Heart left ventricle (tissue), 16 donors: ENCODE measurements around the gene LLGL2. TPM values are rescaled to one million over a fixed set of nuclear protein-coding genes. Genes with fewer than 3 reads are reported as not detected.

Experiments used
- ATAC-seq, 4 donors: fragments of 200-7000 bp; cut with Tn5 transposase; one replicate each; pipeline ENCODE4 v1.9.1; 2020 to 2022; ENCODE audit warnings: moderate library complexity in 4 of 4, mild to moderate bottlenecking in 3 of 4, moderate number of reproducible peaks in 1 of 4
- DNase-seq, 5 donors: peaks; one replicate each; pipeline ENCODE4 v3.0.0-alpha.2; 2020
- H3K27ac ChIP-seq, 12 donors: fragments of 200-600 bp; sonication (generic) in 4 of 12; one replicate each; pipeline versions ENCODE4 v1.5.0 to v1.8.0; 2016 to 2022; ENCODE audit warnings: mild to moderate bottlenecking in 2 of 12
- H3K27me3 ChIP-seq, 9 donors: fragments of 200-600 bp; sonication (generic) in 2 of 9; one replicate each; pipeline versions ENCODE4 v1.5.1 to v1.8.0; 2016 to 2022; ENCODE audit warnings: mild to moderate bottlenecking in 3 of 9
- H3K36me3 ChIP-seq, 9 donors: fragments of 200-600 bp; sonication (generic) in 2 of 9; one replicate each; pipeline versions ENCODE4 v1.5.0 to v1.8.0; 2018 to 2022; ENCODE audit warnings: mild to moderate bottlenecking in 2 of 9
- H3K4me1 ChIP-seq, 12 donors: fragments of 200-600 bp; sonication (generic) in 4 of 12; one replicate each; pipeline versions ENCODE4 v1.5.0 to v1.8.0; 2016 to 2022; ENCODE audit warnings: mild to moderate bottlenecking in 3 of 12
- H3K4me3 ChIP-seq, 12 donors: fragments of 200-600 bp; sonication (generic) in 4 of 12; one replicate each; pipeline versions ENCODE4 v1.5.0 to v1.8.0; 2017 to 2022; ENCODE audit warnings: mild to moderate bottlenecking in 9 of 12, moderate library complexity in 4 of 12
- H3K9me3 ChIP-seq, 12 donors: fragments of 200-600 bp; sonication (generic) in 4 of 12; one replicate each; pipeline versions ENCODE4 v1.5.0 to v1.8.0; 2016 to 2022; ENCODE audit warnings: mild to moderate bottlenecking in 1 of 12
- POLR2A ChIP-seq, 2 donors: fragments of 450-650 bp; IDR thresholded peaks; one replicate each; pipeline ENCODE4 v1.6.1; 2017; ENCODE audit warnings: antibody characterized with exemption in 2 of 2, mild to moderate bottlenecking in 2 of 2, moderate library complexity in 2 of 2
- WGBS, 4 donors: extraction: QIAGEN DNeasy Blood & Tissue Kit in 2 of 4; methylation state at CpG; one replicate each; pipeline versions ENCODE4 v1.1.5 to v1.1.7; 2013 to 2018; 5-methylcytosine and 5-hydroxymethylcytosine counted together
- intact Hi-C, 10 donors: fragments of 100-400 bp; cut with DNase I; formaldehyde crosslinking; loops; one replicate each; pipeline versions ENCODE4 v1.11.1 to v1.14.2; 2022
- polyA plus RNA-seq, 2 donors: library from polyadenylated mRNA; stranded (reverse); fragments of 200-250 nt; gene quantifications; one replicate each; pipeline ENCODE4 v1.2.3, GENCODE V29; 2013
- total RNA-seq, 9 donors: library from RNA; depleted of rRNA in 2 of 9; stranded (reverse); fragments of >200 nt in 2 of 9; fragmentation: NEBNext Ultra II Directional in 3 of 9; extraction: Animal tissue kit (Norgen Biotek cat#: 25700) in 3 of 9; gene quantifications; one replicate each; pipeline versions ENCODE4 v1.1.0 to v1.2.4, GENCODE V29; 2016 to 2023
- TF ChIP-seq, protein P1 (sequence below), 12 donors: fragments of 200-600 bp; sonication (generic) in 4 of 12; IDR thresholded peaks; one replicate each; pipeline versions ENCODE4 v1.5.0 to v1.8.0; 2018 to 2022; ENCODE audit warnings: antibody characterized with exemption in 12 of 12, mild to moderate bottlenecking in 5 of 12
- donor health status: ischemic (EF 13 %, LVEDD 7.1; RV severe dilation, severe dysfunction).
- donor health status: healthy with polysubstance abuse.
- donor health status: DM: no; HTN: yes; CAD: no.
- donor health status: DM: no; HTN: no; CAD: no.
- donor health status: ischemic (EF 25% LVEDD 6.9; RV normal size, moderate dysfunction).
- donor health status: ischemic (EF 25% LVEDD 5.7; RV mildly dilated, moderate dysfunction).
- donor health status: healthy.
- donor health status: DM: yes; HTN: yes; CAD: no.
- donor health status: ischemic (EF 35%, LVEDD 5.7; RV mildly dilated, moderate dysfunction).
- donor health status: nonischemic (EF 11% LVEDD 7.7; RV severe dilation, severe dysfunction).
- donor health status: DM: yes; HTN: yes; CAD: no.
- donor health status: PGD.
- donor health status: ischemic (EF 29% LVEDD 5.4; RV normal size, mild dysfunction).
- donor health status: nonischemic (EF 23%, LVEDD 6.1; RV moderate dilation, normal function).

Gene LLGL2
- total and polyA plus RNA-seq, 11 donors: 1.8 to 8.1 (median 3.6) TPM

DNA sequence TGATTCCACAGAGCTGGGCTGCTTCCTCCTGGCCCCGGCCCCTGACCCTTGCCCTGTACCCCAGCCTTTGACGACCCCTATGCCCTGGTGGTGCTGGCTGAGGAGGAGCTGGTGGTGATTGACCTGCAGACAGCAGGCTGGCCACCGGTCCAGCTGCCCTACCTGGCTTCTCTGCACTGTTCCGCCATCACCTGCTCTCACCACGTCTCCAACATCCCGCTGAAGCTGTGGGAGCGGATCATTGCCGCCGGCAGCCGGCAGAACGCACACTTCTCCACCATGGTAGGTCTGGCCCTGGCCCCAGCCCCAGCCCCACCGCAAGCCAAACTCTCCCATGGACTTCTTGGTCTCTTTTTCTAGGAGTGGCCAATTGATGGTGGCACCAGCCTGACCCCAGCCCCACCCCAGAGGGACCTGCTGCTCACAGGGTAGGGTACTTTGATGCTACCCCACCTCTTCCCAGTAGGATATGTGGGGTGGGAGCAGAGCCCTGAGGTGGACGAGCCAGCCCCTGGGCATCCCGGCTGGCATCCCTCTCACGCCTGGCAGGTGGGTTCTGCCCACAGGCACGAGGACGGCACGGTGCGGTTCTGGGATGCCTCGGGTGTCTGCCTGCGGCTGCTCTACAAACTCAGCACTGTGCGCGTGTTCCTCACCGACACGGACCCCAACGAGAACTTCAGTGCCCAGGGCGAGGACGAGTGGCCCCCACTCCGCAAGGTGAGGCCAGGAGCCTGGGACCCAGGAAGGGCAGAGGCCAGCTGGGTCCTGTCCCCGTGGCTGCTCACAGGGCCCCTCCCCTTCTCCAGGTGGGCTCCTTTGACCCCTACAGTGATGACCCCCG, 43.1 kb downstream of the LLGL2 start:
- Histone ChIP-seq H3K9me3 (no peaks in the 10 kb centered on the region), H3K4me3 (no peak overlapping the region), H3K36me3 (peaks cover 0 to 4% (median 0%) of the 10 kb centered on the region in 9 donors), H3K27ac (no peak overlapping the region), H3K27me3 (no peaks in the 10 kb centered on the region), H3K4me1 (peaks cover 0 to 13% (median 0%) of the 10 kb centered on the region in 12 donors)
- intact Hi-C loops: no loop called here
- DNase-seq (no peak), ATAC-seq (no peak)
- 94 to 95% (median 94%) methylated on average over 24 to 31 of the region's 31 CpGs for WGBS, 4 donors
- no peak for TF ChIP-seq POLR2A (IDR thresholded peaks at IDR 0.05)
- TF ChIP-seq, protein P1, sequence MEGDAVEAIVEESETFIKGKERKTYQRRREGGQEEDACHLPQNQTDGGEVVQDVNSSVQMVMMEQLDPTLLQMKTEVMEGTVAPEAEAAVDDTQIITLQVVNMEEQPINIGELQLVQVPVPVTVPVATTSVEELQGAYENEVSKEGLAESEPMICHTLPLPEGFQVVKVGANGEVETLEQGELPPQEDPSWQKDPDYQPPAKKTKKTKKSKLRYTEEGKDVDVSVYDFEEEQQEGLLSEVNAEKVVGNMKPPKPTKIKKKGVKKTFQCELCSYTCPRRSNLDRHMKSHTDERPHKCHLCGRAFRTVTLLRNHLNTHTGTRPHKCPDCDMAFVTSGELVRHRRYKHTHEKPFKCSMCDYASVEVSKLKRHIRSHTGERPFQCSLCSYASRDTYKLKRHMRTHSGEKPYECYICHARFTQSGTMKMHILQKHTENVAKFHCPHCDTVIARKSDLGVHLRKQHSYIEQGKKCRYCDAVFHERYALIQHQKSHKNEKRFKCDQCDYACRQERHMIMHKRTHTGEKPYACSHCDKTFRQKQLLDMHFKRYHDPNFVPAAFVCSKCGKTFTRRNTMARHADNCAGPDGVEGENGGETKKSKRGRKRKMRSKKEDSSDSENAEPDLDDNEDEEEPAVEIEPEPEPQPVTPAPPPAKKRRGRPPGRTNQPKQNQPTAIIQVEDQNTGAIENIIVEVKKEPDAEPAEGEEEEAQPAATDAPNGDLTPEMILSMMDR (IDR thresholded peaks at IDR 0.05): no peak

DNA sequence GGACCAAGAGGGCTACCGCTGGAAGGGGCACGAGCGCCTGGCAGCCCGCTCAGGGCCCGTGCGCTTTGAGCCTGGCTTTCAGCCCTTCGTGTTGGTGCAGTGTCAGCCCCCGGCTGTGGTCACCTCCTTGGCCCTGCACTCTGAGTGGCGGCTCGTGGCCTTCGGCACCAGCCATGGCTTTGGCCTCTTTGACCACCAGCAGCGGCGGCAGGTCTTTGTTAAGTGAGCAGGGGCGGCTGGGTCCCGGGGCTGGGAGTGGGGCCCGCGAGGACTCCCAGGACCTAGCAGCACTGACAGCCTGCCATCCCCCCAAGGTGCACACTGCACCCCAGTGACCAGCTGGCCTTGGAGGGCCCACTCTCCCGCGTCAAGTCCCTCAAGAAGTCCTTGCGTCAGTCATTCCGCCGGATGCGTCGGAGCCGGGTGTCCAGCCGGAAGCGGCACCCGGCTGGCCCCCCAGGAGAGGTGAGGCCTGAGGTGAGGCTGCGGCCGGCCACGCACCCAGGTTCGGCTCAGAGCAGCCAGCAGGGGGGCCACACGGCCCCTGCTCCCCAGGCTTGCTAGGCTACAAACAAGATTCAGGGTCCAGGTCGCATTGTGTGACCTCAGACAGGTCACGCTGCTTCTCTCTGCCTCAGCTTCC, 44.7 kb downstream of the LLGL2 start:
- Histone ChIP-seq H3K27me3 (no peaks in the 10 kb centered on the region), H3K9me3 (no peaks in the 10 kb centered on the region), H3K27ac (peak overlapping the region in 1 of 12 donors; percentile 86), H3K36me3 (no peaks in the 10 kb centered on the region), H3K4me1 (peaks cover 0 to 13% (median 0%) of the 10 kb centered on the region in 12 donors), H3K4me3 (no peak overlapping the region)
- 93 to 96% (median 95%) methylated on average over 23 to 35 of the region's 35 CpGs for WGBS, 4 donors
- intact Hi-C loops: loop anchor here in 1 of 10 donors (5.0 kb wide), 1 partner anchor 148 kb away; no protein-coding TSS in a partner anchor
- DNase-seq (no peak), ATAC-seq (no peak)
- TF ChIP-seq, protein P1 (IDR thresholded peaks at IDR 0.05): no peak
- TF ChIP-seq POLR2A (IDR thresholded peaks at IDR 0.05): no peak

GRCh38 chr17:75570772-75571171, 45.3 kb downstream of the LLGL2 start:
- TF ChIP-seq, protein P1 (IDR thresholded peaks at IDR 0.05): no peak
- no peak for TF ChIP-seq POLR2A (IDR thresholded peaks at IDR 0.05)
- intact Hi-C loops: loop anchor here in 1 of 10 donors (5.0 kb wide), 1 partner anchor 148 kb away; no protein-coding TSS in a partner anchor
- DNase-seq (no peak), ATAC-seq (no peak)
- Histone ChIP-seq H3K27me3 (no peaks in the 10 kb centered on the region), H3K9me3 (no peaks in the 10 kb centered on the region), H3K4me1 (peaks cover 0 to 13% (median 0%) of the 10 kb centered on the region in 12 donors), H3K27ac (peak overlapping the region in 4 of 12 donors; percentile 34 to 86 (median 49)), H3K36me3 (no peaks in the 10 kb centered on the region), H3K4me3 (no peak overlapping the region)
- WGBS, 4 donors: 87 to 94% (median 93%) methylated on average over 4 to 11 of the region's 11 CpGs
